IPS-18c (cell line): ENCODE results near the gene PCED1B.
"Not testable (repeated sequence)": the region's sequence is repeated elsewhere in the genome, so short reads cannot be mapped to it uniquely, and the experiment has no call there.

Source experiments
- H3K4me3 ChIP-seq: 2 replicates; pipeline ENCODE4 v1.7.0; 2013; ENCODE audit warnings: low read depth, mild to moderate bottlenecking, low read length, moderate library complexity; ENCODE audit not compliant: insufficient read depth
- H3K9me3 ChIP-seq: one replicate; pipeline ENCODE4 v1.6.1; 2013; ENCODE audit warnings: mild to moderate bottlenecking, low read length, moderate library complexity; ENCODE audit not compliant: control insufficient read depth, insufficient read depth

Gene PCED1B

GRCh38 chr12:47205532-47206449 is 126.4 kb downstream of the PCED1B start:
- Histone ChIP-seq H3K4me3 (no peak overlapping the region), H3K9me3 (no peaks in the 10 kb centered on the region)

DNA sequence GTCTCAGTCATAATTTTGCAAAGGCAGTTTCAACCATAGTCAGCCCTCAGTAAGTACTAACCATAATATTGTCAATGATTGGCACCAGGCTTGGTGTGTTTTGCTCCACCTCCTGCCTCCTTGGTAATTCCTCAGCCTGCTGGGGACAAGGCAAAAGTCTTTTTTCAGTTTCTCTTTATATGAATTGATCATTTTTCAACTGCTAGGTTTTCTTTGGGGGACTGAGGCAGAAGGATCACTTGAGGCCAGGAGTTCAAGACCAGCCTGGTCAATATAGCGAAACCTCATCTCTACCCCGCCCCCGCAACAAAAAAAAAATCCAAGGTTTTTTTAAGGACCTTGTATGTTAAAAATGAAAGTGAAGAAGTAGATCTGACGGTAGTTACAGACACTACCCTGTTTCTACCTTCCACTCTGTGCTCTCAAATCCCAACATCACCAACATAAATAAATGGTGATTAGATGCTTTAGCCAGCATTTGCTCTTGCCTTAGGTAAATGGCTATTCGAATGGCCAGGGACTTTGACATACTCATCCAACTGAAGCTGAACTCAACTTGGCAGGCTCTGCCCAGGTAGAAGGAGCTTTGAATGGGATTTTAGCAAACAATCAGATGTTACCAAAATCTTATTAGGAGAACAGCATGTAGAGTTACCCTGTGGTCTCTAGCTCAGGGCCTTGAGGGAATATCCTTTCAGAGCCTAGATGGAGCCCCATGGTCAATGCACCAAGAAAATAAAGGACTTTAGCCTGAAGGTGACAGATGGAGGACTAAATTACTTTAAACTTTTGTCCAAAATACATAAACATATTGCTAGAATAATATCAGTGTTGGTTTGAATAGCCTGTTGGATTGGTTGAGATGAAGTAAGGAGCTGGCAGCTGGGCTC is 127.3 kb downstream of the PCED1B start:
- Histone ChIP-seq H3K4me3 (no peak overlapping the region), H3K9me3 (no peaks in the 10 kb centered on the region)

DNA sequence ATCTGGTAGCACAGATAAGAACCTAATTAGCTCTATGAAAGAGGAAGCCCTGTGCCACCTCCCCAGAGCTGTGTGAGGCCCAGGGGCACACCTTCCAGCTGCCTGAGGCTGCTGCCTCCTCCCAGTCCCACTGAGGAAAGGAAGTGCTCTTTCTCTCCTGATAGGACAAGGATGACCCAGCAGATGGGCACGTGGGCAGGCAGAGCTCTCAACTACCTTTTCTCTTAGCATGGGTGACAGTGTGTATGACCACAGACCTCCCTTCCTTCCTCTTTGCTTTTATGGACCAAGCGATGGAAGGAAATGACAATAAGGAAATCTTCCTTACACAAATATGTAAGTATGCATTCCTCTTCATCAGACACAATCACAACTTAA is 127.9 kb downstream of the PCED1B start:
- no peak overlapping the region for H3K4me3 ChIP-seq
- no peaks in the 10 kb centered on the region for H3K9me3 ChIP-seq

- Histone ChIP-seq H3K4me3 (no peak overlapping the region), H3K9me3 (no peaks in the 10 kb centered on the region)
Observed at GRCh38 chr12:47207829-47208248, 128.4 kb downstream of the PCED1B start.

GRCh38 chr12:47209014-47209413 is 129.6 kb downstream of the PCED1B start:
- Histone ChIP-seq H3K4me3 (no peak overlapping the region), H3K9me3 (no peaks in the 10 kb centered on the region)

DNA sequence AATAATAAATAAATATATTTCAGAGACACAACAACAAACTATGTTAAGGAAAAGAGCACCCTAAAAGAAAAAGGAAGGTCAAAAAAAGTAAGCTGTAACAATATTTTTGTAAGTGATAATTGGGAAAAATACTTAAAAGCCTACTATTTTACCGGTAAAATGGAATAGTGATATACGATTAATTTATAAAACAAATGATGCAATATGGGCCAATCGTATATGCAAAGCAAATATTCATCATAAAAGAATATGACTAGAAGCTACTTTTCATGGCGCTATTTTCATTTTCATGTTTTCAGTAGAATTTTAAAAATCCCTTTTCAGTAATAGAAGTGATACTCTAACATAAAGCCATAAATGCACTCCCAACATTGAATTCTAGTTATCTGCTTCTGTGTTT is 131.4 kb downstream of the PCED1B start:
- Histone ChIP-seq H3K4me3 (no peak overlapping the region), H3K9me3 (no peaks in the 10 kb centered on the region)

GRCh38 chr12:47212701-47213039 is 133.2 kb downstream of the PCED1B start:
- Histone ChIP-seq H3K4me3 (no peak overlapping the region), H3K9me3 (no peaks in the 10 kb centered on the region)

DNA sequence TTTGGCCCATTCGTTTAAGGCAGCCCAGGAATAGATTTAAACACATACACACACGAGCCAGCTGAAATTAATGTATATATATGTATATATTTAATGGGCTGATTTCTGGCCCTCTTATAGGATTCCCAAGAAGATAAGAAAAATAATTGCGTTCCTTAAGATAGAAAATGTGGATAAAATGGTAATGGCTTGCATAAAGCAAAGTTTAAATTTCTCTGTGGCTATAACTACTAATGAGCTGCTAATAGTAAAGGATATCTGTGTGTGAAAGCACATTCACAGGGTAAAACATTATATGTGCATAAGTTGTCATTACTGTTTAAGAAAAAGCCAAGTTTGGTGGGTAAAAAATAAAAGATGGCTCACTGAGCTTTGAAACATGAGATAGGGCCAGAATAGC is 134.0 kb downstream of the PCED1B start:
- no peak overlapping the region for H3K4me3 ChIP-seq

DNA sequence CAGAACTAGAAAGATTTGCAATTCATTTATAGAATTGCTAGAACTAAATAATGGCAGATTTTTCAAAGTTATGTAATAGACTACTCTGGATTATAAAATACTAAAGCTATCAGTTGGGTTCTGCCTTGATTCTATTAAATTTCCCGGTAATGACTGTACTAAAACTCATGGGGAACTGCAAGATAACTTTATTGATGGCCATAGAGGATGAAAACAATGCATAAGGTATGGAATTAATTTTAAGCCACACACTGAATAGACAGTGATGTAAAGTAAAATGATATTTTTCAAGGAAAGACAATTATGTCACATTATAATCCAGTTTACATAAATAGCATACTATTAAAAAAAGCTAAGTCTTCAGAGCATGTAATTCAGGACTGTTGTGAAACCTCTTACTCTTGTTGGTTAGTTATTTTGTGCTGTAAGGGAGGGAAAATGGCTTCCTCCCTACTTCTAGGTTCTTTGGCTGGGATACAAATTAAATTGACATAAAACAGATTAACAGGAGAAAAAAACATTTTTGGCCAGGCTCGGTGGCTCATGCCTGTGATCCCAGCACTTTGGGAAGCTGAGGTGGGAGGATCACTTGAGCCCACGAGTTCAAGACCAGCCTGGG is 134.7 kb downstream of the PCED1B start:
- no peak overlapping the region for H3K4me3 ChIP-seq

More for the DNA sequence above, 134.0 kb downstream of the PCED1B start:
- no peaks in the 10 kb centered on the region for H3K9me3 ChIP-seq

DNA sequence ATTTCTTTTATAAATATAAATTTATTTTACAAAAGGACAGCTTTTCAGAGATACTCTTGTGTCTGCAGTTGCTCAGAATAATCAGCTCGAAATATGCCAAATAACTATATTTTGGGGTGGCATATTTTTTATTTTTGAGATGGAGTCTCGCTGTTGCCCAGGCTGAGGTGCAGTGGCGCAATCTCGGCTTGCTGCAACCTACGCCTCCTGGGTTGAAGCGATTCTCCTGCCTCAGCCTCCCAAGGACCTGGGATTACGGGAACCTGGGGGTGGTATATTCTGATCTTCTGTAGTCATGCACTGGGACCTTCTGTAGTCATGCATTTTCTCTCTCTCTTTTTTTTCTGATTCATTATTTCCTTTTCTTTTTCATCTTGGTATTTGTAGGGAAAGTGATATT is 135.3 kb downstream of the PCED1B start:
- Histone ChIP-seq H3K9me3 (no peaks in the 10 kb centered on the region), H3K4me3 (no peak overlapping the region)

More for the DNA sequence above, 134.7 kb downstream of the PCED1B start:
- no peaks in the 10 kb centered on the region for H3K9me3 ChIP-seq

GRCh38 chr12:47216150-47216677 is 136.8 kb downstream of the PCED1B start:
- Histone ChIP-seq H3K9me3 (no peaks in the 10 kb centered on the region), H3K4me3 (no peak overlapping the region)

DNA sequence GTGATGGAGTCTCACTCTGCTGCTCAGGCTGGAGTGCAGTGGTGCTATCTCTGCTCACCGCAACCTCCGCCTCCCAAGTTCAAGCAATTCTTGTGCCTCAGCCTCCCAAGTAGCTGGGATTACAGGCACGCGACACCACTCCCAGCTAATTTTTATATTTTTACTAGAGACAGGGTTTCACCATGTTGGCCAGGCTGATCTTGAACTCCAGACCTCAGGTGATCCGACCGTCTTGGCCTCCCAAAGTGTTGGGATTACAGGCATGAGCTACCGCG is 138.1 kb downstream of the PCED1B start:
- H3K9me3 ChIP-seq, H3K4me3 ChIP-seq: not testable (repeated sequence)

DNA sequence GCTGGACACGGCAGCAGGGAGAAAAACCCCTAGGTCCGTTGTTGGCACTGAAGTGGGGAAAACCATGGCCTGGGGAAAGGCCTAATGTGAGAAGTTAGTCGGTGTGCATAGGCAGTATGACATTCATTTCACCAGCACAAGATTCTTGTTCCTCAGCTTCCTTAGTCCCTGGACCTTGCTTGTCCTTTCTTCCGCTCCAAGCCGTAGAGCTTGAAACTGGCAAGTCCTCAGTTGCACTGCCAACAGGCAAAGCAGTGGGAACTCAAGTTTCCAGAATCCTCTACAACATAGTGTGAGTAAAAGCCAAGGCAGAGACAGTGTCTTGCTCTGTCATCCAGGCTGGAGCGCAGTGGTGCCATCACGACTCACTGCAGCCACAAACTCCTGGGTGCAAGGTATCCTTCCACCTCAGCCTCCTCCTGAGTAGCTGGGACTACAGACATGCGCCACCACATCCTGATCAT is 138.8 kb downstream of the PCED1B start:
- Histone ChIP-seq H3K4me3 (no peak overlapping the region), H3K9me3 (no peaks in the 10 kb centered on the region)

DNA sequence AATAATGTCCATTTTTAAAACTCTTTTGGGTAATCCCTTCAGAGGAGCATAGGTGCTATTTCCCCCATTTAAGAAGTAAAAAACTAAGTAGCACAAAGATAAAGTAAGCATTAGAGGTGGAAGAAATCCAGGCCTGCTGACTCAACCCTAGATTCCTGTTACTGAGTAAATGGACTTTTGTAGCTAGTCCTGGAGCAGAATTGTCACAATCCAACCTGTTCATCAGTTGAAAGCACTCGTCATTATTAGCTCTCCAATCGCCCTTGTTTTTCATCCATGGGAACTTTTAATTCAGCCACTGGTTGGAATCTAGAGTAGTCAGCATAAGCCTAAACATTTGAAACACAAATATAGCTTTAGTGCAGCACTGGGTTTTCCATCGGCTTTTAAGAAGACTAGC is 139.8 kb downstream of the PCED1B start:
- H3K9me3 ChIP-seq: no peaks in the 10 kb centered on the region
- H3K4me3 ChIP-seq: no peak overlapping the region

DNA sequence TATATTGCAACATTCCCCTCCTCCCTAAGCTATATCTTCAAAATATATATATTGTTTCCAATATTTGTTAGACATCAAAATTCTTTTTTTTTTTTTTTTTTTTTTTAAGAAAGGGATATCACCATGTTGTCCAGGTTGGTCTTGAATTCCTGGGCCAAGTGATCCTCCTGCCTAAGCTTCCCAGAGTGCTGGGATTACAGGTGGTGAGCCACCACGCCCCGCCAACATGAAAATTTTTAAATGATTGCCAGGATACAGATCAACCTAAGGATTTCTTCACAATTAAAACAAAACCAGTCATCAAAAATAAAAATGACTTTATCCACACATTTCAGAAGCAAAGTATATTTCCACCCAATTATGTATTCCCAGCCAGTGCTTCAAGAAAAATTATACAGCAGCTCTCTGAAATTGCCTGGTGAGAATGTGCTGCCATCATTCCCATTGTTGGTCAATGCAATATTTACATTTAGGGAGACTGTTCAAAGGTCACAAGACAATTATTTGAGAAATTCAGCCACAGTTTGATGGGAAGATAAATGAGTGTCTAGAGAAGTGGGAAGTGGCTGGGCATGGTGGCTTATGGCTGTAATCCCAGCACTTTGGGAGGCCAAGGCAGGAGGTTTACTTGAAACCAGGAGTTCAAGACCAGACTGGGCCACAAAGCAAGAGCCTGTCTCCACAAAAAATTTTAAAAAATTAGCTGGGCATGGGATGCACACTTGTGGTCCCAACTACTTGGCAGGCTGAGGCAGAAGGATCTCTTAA is 142.0 kb downstream of the PCED1B start:
- Histone ChIP-seq H3K4me3 (no peak overlapping the region), H3K9me3 (no peaks in the 10 kb centered on the region)

GRCh38 chr12:47222520-47223030 is 143.2 kb downstream of the PCED1B start:
- Histone ChIP-seq H3K4me3 (no peak overlapping the region), H3K9me3 (no peaks in the 10 kb centered on the region)
